GM12874 (cell line): ENCODE results near the gene CHRND.

Experiments used
- TF ChIP-seq, protein P1 (sequence below): IDR thresholded peaks from 2 replicates; pipeline ENCODE4 v1.5.1; 2011; ENCODE audit warnings: low read depth, mild to moderate bottlenecking, control low read depth, low read length, moderate library complexity; ENCODE audit not compliant: insufficient read depth

Gene CHRND

DNA sequence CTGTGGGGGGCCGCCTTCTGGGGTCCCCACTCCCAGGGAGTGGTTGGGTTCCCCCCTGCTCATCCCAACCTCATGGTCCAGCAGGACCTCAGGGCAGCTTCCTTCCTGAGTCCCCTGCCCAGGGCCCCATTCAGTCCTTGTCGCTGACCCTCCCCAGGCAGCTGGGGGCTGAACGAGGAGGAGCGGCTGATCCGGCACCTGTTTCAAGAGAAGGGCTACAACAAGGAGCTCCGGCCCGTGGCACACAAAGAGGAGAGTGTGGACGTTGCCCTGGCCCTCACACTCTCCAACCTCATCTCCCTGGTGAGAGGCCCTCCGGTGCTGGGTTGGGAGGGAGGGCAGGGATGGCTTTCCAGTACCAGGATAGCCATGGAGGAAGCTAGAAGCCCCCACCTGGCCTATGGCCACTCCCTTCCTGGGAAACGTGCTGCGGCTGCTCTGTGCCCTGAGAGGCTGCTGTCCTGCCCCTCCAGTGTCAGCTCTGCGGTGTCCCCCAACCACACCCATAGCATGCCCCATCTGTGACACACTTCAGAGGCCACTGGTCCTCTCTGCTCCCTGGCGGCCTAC, 497 bp downstream of the CHRND start:
- TF ChIP-seq, protein P1, sequence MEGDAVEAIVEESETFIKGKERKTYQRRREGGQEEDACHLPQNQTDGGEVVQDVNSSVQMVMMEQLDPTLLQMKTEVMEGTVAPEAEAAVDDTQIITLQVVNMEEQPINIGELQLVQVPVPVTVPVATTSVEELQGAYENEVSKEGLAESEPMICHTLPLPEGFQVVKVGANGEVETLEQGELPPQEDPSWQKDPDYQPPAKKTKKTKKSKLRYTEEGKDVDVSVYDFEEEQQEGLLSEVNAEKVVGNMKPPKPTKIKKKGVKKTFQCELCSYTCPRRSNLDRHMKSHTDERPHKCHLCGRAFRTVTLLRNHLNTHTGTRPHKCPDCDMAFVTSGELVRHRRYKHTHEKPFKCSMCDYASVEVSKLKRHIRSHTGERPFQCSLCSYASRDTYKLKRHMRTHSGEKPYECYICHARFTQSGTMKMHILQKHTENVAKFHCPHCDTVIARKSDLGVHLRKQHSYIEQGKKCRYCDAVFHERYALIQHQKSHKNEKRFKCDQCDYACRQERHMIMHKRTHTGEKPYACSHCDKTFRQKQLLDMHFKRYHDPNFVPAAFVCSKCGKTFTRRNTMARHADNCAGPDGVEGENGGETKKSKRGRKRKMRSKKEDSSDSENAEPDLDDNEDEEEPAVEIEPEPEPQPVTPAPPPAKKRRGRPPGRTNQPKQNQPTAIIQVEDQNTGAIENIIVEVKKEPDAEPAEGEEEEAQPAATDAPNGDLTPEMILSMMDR = no peak

DNA sequence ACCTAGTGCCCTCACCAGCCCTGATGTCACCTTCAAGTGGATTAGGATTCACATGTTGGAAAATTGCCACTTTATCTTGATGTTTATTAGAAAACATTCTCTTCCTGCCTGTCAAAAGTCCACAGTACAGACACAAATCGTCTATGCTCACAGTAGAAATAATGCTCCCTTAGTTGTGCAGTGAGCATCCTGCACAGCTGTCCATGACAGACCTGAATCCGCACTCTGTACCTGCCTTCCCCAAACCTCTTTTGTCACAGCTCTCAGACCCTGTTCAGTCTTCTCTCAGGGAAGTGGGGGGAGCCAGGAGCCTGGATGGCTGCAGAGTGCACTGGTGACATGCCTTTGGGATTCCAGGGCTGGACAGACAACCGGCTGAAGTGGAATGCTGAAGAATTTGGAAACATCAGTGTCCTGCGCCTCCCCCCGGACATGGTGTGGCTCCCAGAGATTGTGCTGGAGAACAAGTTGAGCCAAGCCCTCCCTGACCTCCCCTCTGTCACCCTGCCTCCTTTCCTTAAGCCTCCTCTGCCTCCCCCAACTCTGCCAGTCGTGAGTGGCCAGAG, 2.0 kb downstream of the CHRND start:
- TF ChIP-seq, protein P1 = no peak

DNA sequence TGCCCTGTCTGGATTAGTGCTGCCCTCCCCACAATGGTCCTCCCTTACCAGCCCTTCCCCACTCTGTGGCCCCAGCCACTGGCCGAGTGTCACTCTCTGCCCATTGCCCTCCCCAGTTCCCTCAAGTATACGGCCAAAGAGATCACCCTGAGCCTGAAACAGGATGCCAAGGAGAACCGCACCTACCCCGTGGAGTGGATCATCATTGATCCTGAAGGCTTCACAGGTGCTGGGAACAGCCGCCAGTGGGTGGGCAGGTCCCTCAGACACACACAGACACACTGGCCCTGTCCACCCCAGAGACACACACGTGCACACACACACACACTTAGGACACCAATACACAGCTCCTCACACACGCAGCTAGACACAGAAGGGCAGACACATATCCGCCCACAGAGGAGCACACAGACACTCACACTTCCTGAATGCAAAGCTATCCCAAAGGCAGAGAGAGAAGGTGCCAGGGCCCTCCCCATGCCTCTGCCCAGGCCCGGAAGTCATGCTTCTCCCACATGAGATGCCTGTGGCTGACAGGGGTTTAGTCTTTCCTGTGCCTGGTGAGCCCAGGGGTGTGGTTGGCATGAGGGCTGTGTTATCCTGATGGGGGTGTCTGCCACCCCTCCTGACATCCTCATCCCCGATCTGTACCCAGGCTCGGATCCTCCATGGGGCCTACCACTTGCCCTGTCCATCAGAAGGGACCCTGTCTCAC, 2.9 kb downstream of the CHRND start:
- TF ChIP-seq, protein P1 = no peak

DNA sequence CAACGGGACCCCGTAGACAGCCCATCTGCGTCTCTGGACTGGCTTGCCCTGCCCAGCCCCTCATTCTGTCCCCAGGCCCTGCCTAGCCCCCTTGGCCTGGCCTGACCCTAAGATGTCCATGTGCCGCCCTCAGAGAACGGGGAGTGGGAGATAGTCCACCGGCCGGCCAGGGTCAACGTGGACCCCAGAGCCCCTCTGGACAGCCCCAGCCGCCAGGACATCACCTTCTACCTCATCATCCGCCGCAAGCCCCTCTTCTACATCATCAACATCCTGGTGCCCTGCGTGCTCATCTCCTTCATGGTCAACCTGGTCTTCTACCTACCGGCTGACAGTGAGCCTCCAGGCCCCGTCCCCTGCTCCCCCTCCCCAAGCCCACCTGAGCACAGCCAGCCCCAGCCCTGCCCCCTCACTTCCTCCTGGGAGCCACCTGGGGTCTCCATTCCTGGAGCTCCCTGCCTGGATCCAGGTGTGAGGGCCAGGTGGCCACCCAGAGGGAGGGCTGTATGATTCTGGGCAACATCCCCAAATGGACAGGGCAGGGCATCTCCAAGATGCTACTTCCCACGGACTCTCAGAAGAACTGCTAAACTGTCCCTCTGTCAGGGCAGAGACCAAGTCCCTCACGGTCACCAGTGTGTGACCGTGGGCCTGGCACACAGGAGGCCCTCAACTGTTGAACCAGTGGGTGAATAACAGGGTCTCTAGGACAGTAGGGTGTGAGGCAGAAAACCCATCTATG, 4.0 kb downstream of the CHRND start:
- TF ChIP-seq, protein P1 = no peak

DNA sequence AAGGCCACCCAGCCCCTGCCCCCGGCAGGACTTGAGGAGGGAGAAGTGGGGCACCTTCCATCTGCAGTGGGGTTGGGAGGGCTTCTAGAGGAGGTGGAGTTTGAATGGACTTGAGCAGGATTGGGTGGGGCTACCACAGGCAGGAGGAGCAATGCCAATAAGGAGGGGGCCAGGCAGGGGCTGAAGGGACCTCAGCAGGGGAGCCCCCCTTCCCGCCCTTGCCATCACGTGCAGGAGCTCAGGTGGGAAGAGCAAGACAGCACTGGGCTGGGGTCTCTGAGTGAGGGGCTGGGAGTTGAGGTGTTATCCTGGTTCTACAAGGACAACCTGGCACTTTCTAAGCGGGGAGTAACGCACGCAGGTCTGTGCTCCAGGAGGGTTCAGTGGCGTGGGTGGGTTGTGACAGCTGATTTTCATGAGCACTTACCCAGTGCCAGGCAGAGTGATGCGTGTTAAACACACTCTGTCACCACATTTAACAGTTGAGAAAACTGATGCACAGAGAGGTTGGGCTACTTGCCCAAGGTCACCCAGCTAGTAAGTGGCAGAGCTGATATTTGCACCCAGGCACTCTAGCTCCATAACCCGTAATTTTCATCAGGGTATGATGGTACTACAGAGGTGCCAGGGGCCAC, 4.8 kb downstream of the CHRND start:
- TF ChIP-seq, protein P1 = no peak

DNA sequence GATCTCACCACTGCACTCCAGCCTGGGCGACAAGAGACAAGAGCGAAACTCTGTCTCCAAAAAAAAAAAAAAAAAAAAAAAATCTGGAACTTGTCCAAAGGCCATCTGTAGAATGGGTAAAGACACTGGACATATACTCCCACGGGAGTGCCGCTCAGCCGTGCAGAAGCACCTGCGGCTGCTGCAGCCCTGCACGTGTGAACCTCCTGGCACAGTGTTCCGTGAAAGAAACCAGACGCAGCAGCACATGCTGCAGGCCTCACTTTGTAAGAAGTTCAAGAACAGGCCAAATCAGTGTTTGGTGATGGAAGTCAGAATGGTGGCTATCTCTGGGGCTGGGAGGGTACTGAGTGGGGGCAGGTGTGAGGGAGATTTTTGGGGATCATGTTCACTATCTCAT, 6.5 kb downstream of the CHRND start:
- TF ChIP-seq, protein P1 = no peak
